ENCODE results near the gene SCIMP. TPM values are rescaled to one million over a fixed set of nuclear protein-coding genes. Genes with fewer than 3 reads are reported as not detected.
A peak's percentile ranks its signal among the peaks of the same experiment; 100 is the strongest.

The SCIMP gene
- under 1 TPM in 1 of 2 experiments, not detected in 1; 0.33 TPM for total RNA-seq

GRCh38 chr17:5234645-5235576 lies at the start of gene SCIMP:
TSS of gene SCIMP (minus strand) at chr17:5234860. CDS start at chr17:5234755, 105 bp downstream.
- POLR2A ChIA-PET: interaction anchor here (1.5 kb wide), 1 partner anchor 10 kb away, joined by 4 read pairs; no protein-coding TSS in a partner anchor
- Mint-ChIP-seq H3K27me3 (no peaks in the 10 kb centered on the region), H3K27ac (no peak within 1 kb of the TSS), H3K9me3 (no peaks in the 10 kb centered on the region), H3K4me3 (no peak within 1 kb of the TSS), H3K36me3 (no peaks in the 10 kb centered on the region), H3K4me1 (peaks cover 16% of the 10 kb centered on the region)
- ATAC-seq (ENCODE audit: low read depth) (no peak), DNase-seq (no peak)

GRCh38 chr17:5283571-5284315 lies 49.1 kb upstream of the SCIMP start:
- POLR2A ChIA-PET: interaction anchor here (0.7 to 1.2 kb wide), 2 partner anchors 24 to 135 kb away, joined by 3 read pairs; partner anchors contain the start of gene NUP88
- ATAC-seq (ENCODE audit: low read depth): no peak
- H3K27ac Mint-ChIP-seq: peak overlapping the region; percentile 13
- H3K27me3 Mint-ChIP-seq: no peaks in the 10 kb centered on the region
- peaks cover 24% of the 10 kb centered on the region for H3K4me1 Mint-ChIP-seq
- no peak for DNase-seq
- H3K36me3 Mint-ChIP-seq: peaks cover 8% of the 10 kb centered on the region
- H3K9me3 Mint-ChIP-seq: no peaks in the 10 kb centered on the region
- H3K4me3 Mint-ChIP-seq: peak overlapping the region; percentile 89

GRCh38 chr17:5282642-5283217 lies 48.1 kb upstream of the SCIMP start:
- ATAC-seq (ENCODE audit: low read depth): no peak
- no peaks in the 10 kb centered on the region for H3K27me3 Mint-ChIP-seq
- H3K9me3 Mint-ChIP-seq: no peaks in the 10 kb centered on the region
- no peak for DNase-seq
- peak overlapping the region; percentile 89 for H3K4me3 Mint-ChIP-seq
- H3K36me3 Mint-ChIP-seq: peaks cover 8% of the 10 kb centered on the region
- peak overlapping the region; percentile 68 for H3K27ac Mint-ChIP-seq
- H3K4me1 Mint-ChIP-seq: peaks cover 22% of the 10 kb centered on the region
- POLR2A ChIA-PET: interaction anchor here (0.7 kb wide), 1 partner anchor 137 kb away, joined by 3 read pairs; the partner anchor contains the start of gene NUP88

DNA sequence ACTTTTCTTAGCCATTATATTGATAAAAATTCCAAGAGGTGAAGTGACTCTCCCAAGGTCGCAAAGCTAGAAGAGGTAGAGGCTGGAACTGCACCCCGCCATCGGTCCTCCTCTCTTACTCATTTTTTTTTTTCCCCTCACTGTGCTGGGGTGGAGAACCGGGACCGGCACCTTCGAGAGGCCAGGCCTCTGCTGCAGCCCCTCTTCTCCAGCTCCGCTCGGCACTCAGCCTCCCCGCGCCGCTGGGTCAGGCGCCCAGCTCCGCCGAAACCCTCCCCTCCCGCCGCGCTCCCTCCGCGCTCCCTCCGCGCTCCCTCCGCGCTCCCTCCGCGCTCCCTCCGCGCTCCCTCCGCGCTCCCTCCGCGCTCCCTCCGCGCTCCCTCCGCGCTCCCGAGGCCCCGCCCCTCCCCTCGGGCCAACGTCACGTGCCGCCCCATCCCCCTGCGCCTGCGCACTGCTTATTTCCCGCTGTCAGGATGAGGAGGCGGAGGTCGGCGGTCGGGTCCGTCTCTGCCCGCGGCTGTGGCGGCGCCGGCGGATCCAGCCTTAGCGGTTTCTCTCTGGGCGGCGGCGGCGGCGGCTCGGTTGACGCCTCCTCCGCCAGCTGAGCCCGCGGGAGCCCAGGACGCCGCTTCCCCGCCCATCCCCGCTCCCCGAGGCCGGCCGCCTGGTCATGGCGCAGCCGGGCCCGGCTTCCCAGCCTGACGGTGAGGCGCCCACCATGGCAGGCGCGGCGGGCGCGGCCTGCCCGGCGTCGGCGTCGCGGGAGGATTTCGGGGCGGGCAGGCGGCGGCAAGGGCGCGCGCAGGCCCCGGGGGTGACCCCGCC lies 47.4 kb upstream of the SCIMP start, which contains the start of gene RABEP1:
Gene RABEP1 (plus strand): TSS at position 471 of the 828 bp plus-strand sequence. CDS start 203 bp downstream, at position 674.
- H3K27ac Mint-ChIP-seq: peak within 1 kb of the TSS; percentile 81
- no peaks in the 10 kb centered on the region for H3K9me3 Mint-ChIP-seq
- H3K27me3 Mint-ChIP-seq: no peaks in the 10 kb centered on the region
- POLR2A ChIA-PET: interaction anchor here (1.6 kb wide), 1 partner anchor 27 kb away, joined by 5 read pairs; no protein-coding TSS in a partner anchor
- H3K4me3 Mint-ChIP-seq: peak within 1 kb of the TSS; percentile 89
- DNase-seq (peak; percentile 97), ATAC-seq (ENCODE audit: low read depth) (peak; percentile 87)
- peaks cover 22% of the 10 kb centered on the region for H3K4me1 Mint-ChIP-seq
- H3K36me3 Mint-ChIP-seq: peaks cover 8% of the 10 kb centered on the region

- no peaks in the 10 kb centered on the region for H3K36me3 Mint-ChIP-seq
- H3K4me3 Mint-ChIP-seq: no peak overlapping the region
- H3K4me1 Mint-ChIP-seq: no peaks in the 10 kb centered on the region
- no peak for DNase-seq
- peaks cover 4% of the 10 kb centered on the region for H3K27me3 Mint-ChIP-seq
- H3K27ac Mint-ChIP-seq: no peak overlapping the region
- ATAC-seq (ENCODE audit: low read depth): no peak
- POLR2A ChIA-PET: no interaction called here
- no peaks in the 10 kb centered on the region for H3K9me3 Mint-ChIP-seq
Measured at GRCh38 chr17:5272322-5272721, 37.7 kb upstream of the SCIMP start.

DNA sequence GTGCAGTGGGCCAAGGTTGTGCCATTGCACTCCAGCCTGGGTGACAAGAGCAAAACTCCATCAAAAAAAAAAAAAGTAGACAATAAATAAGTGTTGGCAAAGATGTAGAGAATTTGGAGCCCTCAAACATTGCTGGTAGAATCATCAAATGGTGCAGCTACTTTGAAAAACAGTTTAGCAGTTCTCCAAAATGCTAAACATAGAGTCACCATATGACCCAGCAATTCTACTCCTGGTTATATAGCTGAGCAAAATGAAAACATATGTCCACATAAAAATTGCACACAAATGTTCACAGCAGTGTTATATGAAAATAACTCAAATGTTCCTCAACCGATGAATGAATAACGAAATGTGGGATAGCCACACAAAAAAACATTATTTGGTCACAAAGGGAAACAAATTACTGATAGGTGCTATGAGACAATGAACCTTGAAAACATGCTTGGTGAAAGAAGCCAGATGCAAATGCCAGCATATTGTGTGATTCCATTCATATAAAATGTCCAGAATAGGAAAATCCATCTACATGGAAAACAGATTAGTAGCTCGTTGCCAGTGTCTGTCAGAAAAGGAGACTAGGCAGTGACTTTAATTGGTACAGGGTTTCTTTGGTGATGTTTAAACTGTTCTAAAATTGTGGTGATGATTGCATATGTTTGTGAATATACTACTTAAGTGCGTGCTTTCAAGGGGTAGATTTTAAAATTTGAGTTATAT lies 34.7 kb upstream of the SCIMP start:
- DNase-seq (no peak), ATAC-seq (ENCODE audit: low read depth) (no peak)
- H3K4me3 Mint-ChIP-seq: no peak overlapping the region
- peaks cover 5% of the 10 kb centered on the region for H3K27me3 Mint-ChIP-seq
- no peak overlapping the region for H3K27ac Mint-ChIP-seq
- no peaks in the 10 kb centered on the region for H3K9me3 Mint-ChIP-seq
- no peaks in the 10 kb centered on the region for H3K36me3 Mint-ChIP-seq
- no peaks in the 10 kb centered on the region for H3K4me1 Mint-ChIP-seq
- POLR2A ChIA-PET: no interaction called here

- H3K9me3 Mint-ChIP-seq: no peaks in the 10 kb centered on the region
- ATAC-seq (ENCODE audit: low read depth): no peak
- H3K4me1 Mint-ChIP-seq: no peaks in the 10 kb centered on the region
- no peak for DNase-seq
- peaks cover 3% of the 10 kb centered on the region for H3K27me3 Mint-ChIP-seq
- H3K4me3 Mint-ChIP-seq: no peak overlapping the region
- no peaks in the 10 kb centered on the region for H3K36me3 Mint-ChIP-seq
- POLR2A ChIA-PET: no interaction called here
- H3K27ac Mint-ChIP-seq: no peak overlapping the region
Measured at GRCh38 chr17:5264893-5265292, 30.2 kb upstream of the SCIMP start.

- no peaks in the 10 kb centered on the region for H3K9me3 Mint-ChIP-seq
- peaks cover 3% of the 10 kb centered on the region for H3K27me3 Mint-ChIP-seq
- H3K4me1 Mint-ChIP-seq: no peaks in the 10 kb centered on the region
- no peak overlapping the region for H3K27ac Mint-ChIP-seq
- POLR2A ChIA-PET: interaction anchor here (0.7 kb wide), 1 partner anchor 176 kb away, joined by 3 read pairs; no protein-coding TSS in a partner anchor
- H3K4me3 Mint-ChIP-seq: no peak overlapping the region
- H3K36me3 Mint-ChIP-seq: no peaks in the 10 kb centered on the region
- no peak for DNase-seq
- ATAC-seq (ENCODE audit: low read depth): no peak
Measured at GRCh38 chr17:5263441-5263840, 28.8 kb upstream of the SCIMP start.

GRCh38 chr17:5262416-5262991 lies 27.8 kb upstream of the SCIMP start:
- H3K27ac Mint-ChIP-seq: no peak overlapping the region
- no peaks in the 10 kb centered on the region for H3K4me1 Mint-ChIP-seq
- no peaks in the 10 kb centered on the region for H3K9me3 Mint-ChIP-seq
- H3K4me3 Mint-ChIP-seq: no peak overlapping the region
- ATAC-seq (ENCODE audit: low read depth) (no peak), DNase-seq (no peak)
- no peaks in the 10 kb centered on the region for H3K36me3 Mint-ChIP-seq
- POLR2A ChIA-PET: no interaction called here
- peaks cover 2% of the 10 kb centered on the region for H3K27me3 Mint-ChIP-seq

DNA sequence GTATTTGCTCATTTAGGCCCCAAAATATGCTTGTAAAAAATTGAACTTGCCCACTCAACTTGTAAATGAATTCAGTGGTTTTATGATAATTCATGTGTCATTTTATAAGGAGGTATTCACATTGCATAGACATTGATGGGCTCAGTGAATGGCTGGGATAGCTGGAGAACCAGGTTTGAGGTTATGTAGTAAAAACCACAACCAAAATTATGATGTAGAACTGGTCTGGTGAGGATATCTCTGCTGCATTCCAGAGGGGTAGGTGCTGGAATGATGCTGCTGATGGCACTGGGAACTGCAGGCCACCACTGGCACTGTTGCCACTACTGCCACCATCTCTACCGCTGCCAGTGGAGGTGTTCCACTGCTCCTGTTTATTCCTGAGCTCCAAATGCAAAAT lies 25.9 kb upstream of the SCIMP start:
- POLR2A ChIA-PET: interaction anchor here (0.7 kb wide), 1 partner anchor 16 kb away, joined by 5 read pairs; no protein-coding TSS in a partner anchor
- no peaks in the 10 kb centered on the region for H3K9me3 Mint-ChIP-seq

GRCh38 chr17:5257124-5257523 lies 22.5 kb upstream of the SCIMP start:
- DNase-seq: no peak
- peaks cover 12% of the 10 kb centered on the region for H3K4me1 Mint-ChIP-seq
- no peaks in the 10 kb centered on the region for H3K9me3 Mint-ChIP-seq
- no peak for ATAC-seq (ENCODE audit: low read depth)
- POLR2A ChIA-PET: no interaction called here
- H3K36me3 Mint-ChIP-seq: no peaks in the 10 kb centered on the region
- H3K27me3 Mint-ChIP-seq: peaks cover 2% of the 10 kb centered on the region
- no peak overlapping the region for H3K27ac Mint-ChIP-seq
- H3K4me3 Mint-ChIP-seq: no peak overlapping the region

More for the DNA sequence above, 25.9 kb upstream of the SCIMP start:
- peaks cover 2% of the 10 kb centered on the region for H3K27me3 Mint-ChIP-seq
- no peaks in the 10 kb centered on the region for H3K4me1 Mint-ChIP-seq
- H3K27ac Mint-ChIP-seq: no peak overlapping the region
- H3K36me3 Mint-ChIP-seq: no peaks in the 10 kb centered on the region
- DNase-seq: no peak
- no peak overlapping the region for H3K4me3 Mint-ChIP-seq
- ATAC-seq (ENCODE audit: low read depth): no peak
